Uterus (tissue), 4 donors: ENCODE measurements around the gene PTPN13. TPM values are rescaled to one million over a fixed set of nuclear protein-coding genes. Genes with fewer than 3 reads are reported as not detected.

Source experiments
- DNase-seq, 2 donors: peaks; one replicate each; pipeline ENCODE4 v3.0.0-alpha.2; 2019 to 2020
- H3K27ac ChIP-seq, 2 donors: fragments of 200-600 bp; sonication (generic); 1 replicate in 1 of 2; 2 replicates in 1 of 2; pipeline ENCODE4 v1.5.1; 2016 to 2018
- H3K27me3 ChIP-seq, 2 donors: fragments of 200-600 bp; sonication (generic); one replicate each; pipeline ENCODE4 v1.5.1; 2018 to 2019; ENCODE audit warnings: control low read depth in 1 of 2
- H3K36me3 ChIP-seq, 2 donors: fragments of 200-600 bp; sonication (generic); one replicate each; pipeline ENCODE4 v1.5.1; 2019; ENCODE audit warnings: control low read depth in 1 of 2
- H3K4me1 ChIP-seq, 2 donors: fragments of 200-600 bp; sonication (generic); one replicate each; pipeline ENCODE4 v1.5.1; 2018 to 2019; ENCODE audit warnings: control low read depth in 1 of 2
- H3K4me3 ChIP-seq, 2 donors: fragments of 200-600 bp; sonication (generic); 1 replicate in 1 of 2; 2 replicates in 1 of 2; pipeline ENCODE4 v1.5.1; 2018 to 2019; ENCODE audit warnings: mild to moderate bottlenecking in 1 of 2
- H3K9me3 ChIP-seq, 2 donors: fragments of 200-600 bp; sonication (generic); one replicate each; pipeline ENCODE4 v1.5.1; 2019; ENCODE audit warnings: control low read depth in 1 of 2
- CTCF ChIP-seq, 4 experiments: fragments of 200-600 bp in 2 of 4; fragments of 450-650 bp in 2 of 4; sonication (generic) in 2 of 4; IDR thresholded peaks; one replicate each; pipeline ENCODE4 v1.5.1; 2016 to 2019; ENCODE audit warnings: antibody characterized with exemption in 4 of 4, mild to moderate bottlenecking in 2 of 4, moderate library complexity in 1 of 4
- POLR2A ChIP-seq, 2 donors: fragments of 450-650 bp; IDR thresholded peaks; one replicate each; pipeline ENCODE4 v1.6.1; 2016; ENCODE audit warnings: antibody characterized with exemption in 2 of 2, mild to moderate bottlenecking in 1 of 2, moderate library complexity in 1 of 2
- intact Hi-C: fragments of 100-400 bp; cut with DNase I; formaldehyde crosslinking; loops from one replicate; pipeline ENCODE4 v1.15.1; 2023; ENCODE audit warnings: low total_unique reads
- total RNA-seq, 4 donors: library from RNA; depleted of rRNA in 3 of 4; stranded (reverse); fragments of >200 nt in 3 of 4; gene quantifications; one replicate each; pipeline versions ENCODE4 v1.1.0 to v1.2.4, GENCODE V29; 2014 to 2023
- donor health status: DM: yes; HTN: yes; CAD: no.

PTPN13 gene
- total RNA-seq, 4 donors from 2014 or later = 24.3 to 79.2 (median 37.9) TPM

- no peaks in the 10 kb centered on the region for H3K4me1 ChIP-seq
- TF ChIP-seq POLR2A (IDR thresholded peaks at IDR 0.05) (no peak), CTCF (IDR thresholded peaks at IDR 0.05) (no peak)
- H3K4me3 ChIP-seq = no peak overlapping the region
- intact Hi-C loops = no loop called here
- H3K36me3 ChIP-seq = no peaks in the 10 kb centered on the region
- no peaks in the 10 kb centered on the region for H3K9me3 ChIP-seq
- no peak overlapping the region for H3K27ac ChIP-seq
- no peaks in the 10 kb centered on the region for H3K27me3 ChIP-seq
- no peak for DNase-seq
Observed at GRCh38 chr4:86600007-86600653, 6.0 kb downstream of the PTPN13 start.

- Histone ChIP-seq H3K36me3 (no peaks in the 10 kb centered on the region), H3K9me3 (no peaks in the 10 kb centered on the region), H3K4me3 (no peak overlapping the region), H3K4me1 (no peaks in the 10 kb centered on the region), H3K27me3 (no peaks in the 10 kb centered on the region), H3K27ac (no peak overlapping the region)
- intact Hi-C loops = no loop called here
- TF ChIP-seq POLR2A (IDR thresholded peaks at IDR 0.05) (no peak), CTCF (IDR thresholded peaks at IDR 0.05) (no peak)
- DNase-seq = no peak
Observed at GRCh38 chr4:86603311-86603885, 9.3 kb downstream of the PTPN13 start.

GRCh38 chr4:86606809-86607208 lies 12.7 kb downstream of the PTPN13 start:
- Histone ChIP-seq H3K27me3 (no peaks in the 10 kb centered on the region), H3K9me3 (no peaks in the 10 kb centered on the region), H3K36me3 (no peaks in the 10 kb centered on the region), H3K4me1 (no peaks in the 10 kb centered on the region), H3K27ac (no peak overlapping the region), H3K4me3 (no peak overlapping the region)
- no peak for DNase-seq
- intact Hi-C loops = no loop called here
- no peak for TF ChIP-seq POLR2A (IDR thresholded peaks at IDR 0.05)
- no peak for TF ChIP-seq CTCF (IDR thresholded peaks at IDR 0.05)

GRCh38 chr4:86608757-86609375 lies 14.8 kb downstream of the PTPN13 start:
- no peak for TF ChIP-seq POLR2A (IDR thresholded peaks at IDR 0.05)
- TF ChIP-seq CTCF (IDR thresholded peaks at IDR 0.05) = no peak
- Histone ChIP-seq H3K27ac (no peak overlapping the region), H3K36me3 (no peaks in the 10 kb centered on the region), H3K4me1 (no peaks in the 10 kb centered on the region), H3K9me3 (no peaks in the 10 kb centered on the region), H3K4me3 (no peak overlapping the region), H3K27me3 (no peaks in the 10 kb centered on the region)
- no peak for DNase-seq
- intact Hi-C loops = no loop called here

GRCh38 chr4:86611757-86612156 lies 17.6 kb downstream of the PTPN13 start:
- H3K4me3 ChIP-seq = no peak overlapping the region
- intact Hi-C loops = no loop called here
- no peaks in the 10 kb centered on the region for H3K27me3 ChIP-seq
- no peaks in the 10 kb centered on the region for H3K36me3 ChIP-seq
- no peaks in the 10 kb centered on the region for H3K9me3 ChIP-seq
- H3K4me1 ChIP-seq = no peaks in the 10 kb centered on the region
- TF ChIP-seq CTCF (IDR thresholded peaks at IDR 0.05) (no peak), POLR2A (IDR thresholded peaks at IDR 0.05) (no peak)
- H3K27ac ChIP-seq = no peak overlapping the region
- no peak for DNase-seq
